SK-N-SH (cell line): ENCODE measurements around the gene GLT6D1.

ENCODE experiments used
- CTCF ChIP-seq: fragments of 200-600 bp; sonication (generic); IDR thresholded peaks from 2 replicates; pipeline ENCODE4 v1.6.1; 2017; ENCODE audit warnings: antibody characterized with exemption, mild to moderate bottlenecking, moderate library complexity
- EP300 ChIP-seq, 2 experiments: IDR thresholded peaks; 2 replicates each; pipeline versions ENCODE4 v1.4.0 to v1.6.1; 2012; ENCODE audit warnings: borderline replicate concordance in 1 of 2, low read depth in 1 of 2, low read length in 1 of 2
- FOXM1 ChIP-seq: IDR thresholded peaks from 2 replicates; pipeline ENCODE4 v1.4.0; 2012; ENCODE audit warnings: low read depth, mild to moderate bottlenecking
- MXI1 ChIP-seq: IDR thresholded peaks from 2 replicates; pipeline ENCODE4 v1.6.1; 2012; ENCODE audit warnings: mild to moderate bottlenecking, low read depth, low read length, improper control_type of control experiment
- NFIC ChIP-seq: IDR thresholded peaks from 2 replicates; pipeline ENCODE4 v1.4.0; 2012; ENCODE audit warnings: borderline replicate concordance
- POLR2AphosphoS5 ChIP-seq: IDR thresholded peaks from 2 replicates; pipeline ENCODE4 v1.6.1; 2012; ENCODE audit warnings: low read depth, low read length
- RAD21 ChIP-seq: IDR thresholded peaks from 2 replicates; pipeline ENCODE4 v1.6.1; 2012; ENCODE audit warnings: mild to moderate bottlenecking, low read length
- RCOR1 ChIP-seq: fragments of 150-350 bp; IDR thresholded peaks from 2 replicates; pipeline ENCODE4 v1.6.1; 2017; ENCODE audit warnings: antibody characterized with exemption, low read length
- SIN3A ChIP-seq: IDR thresholded peaks from 2 replicates; pipeline ENCODE4 v1.6.1; 2012; ENCODE audit warnings: low read depth, mild to moderate bottlenecking, low read length, moderate library complexity, borderline replicate concordance
- TAF1 ChIP-seq: IDR thresholded peaks from 2 replicates; pipeline ENCODE4 v1.6.1; 2012; ENCODE audit warnings: low read depth, mild to moderate bottlenecking, low read length, moderate library complexity, borderline replicate concordance
- YY1 ChIP-seq: IDR thresholded peaks from 2 replicates; pipeline ENCODE4 v1.4.0; 2012; ENCODE audit warnings: low read depth, mild to moderate bottlenecking
- ZBTB33 ChIP-seq: IDR thresholded peaks from 2 replicates; pipeline ENCODE4 v1.4.0; 2012; ENCODE audit warnings: low read depth, borderline replicate concordance
- TF ChIP-seq, protein P1 (sequence below): IDR thresholded peaks from 2 replicates; pipeline ENCODE4 v1.6.1; 2012; ENCODE audit warnings: mild to moderate bottlenecking, low read depth, low read length, moderate library complexity
- TF ChIP-seq, protein P2 (sequence below): fragments of 150-350 bp; IDR thresholded peaks from 2 replicates; pipeline ENCODE4 v1.6.1; 2017; ENCODE audit warnings: antibody characterized with exemption, low read length, low read depth, borderline replicate concordance

DNA sequence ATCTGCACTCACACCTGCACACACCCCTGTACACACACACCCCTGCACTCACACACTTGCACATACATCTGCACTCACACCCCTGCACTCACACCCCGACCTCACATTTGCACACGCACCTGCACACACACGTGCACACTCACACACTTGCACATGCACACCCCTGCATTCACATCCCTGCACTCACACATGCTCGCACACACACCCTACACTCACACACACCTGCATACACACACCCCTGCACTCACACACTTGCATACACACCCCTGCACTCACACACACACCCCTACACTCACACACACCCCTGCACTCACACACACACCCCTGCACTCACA, 27.5 kb downstream of the GLT6D1 start:
- TF ChIP-seq CTCF (no peak), RCOR1 (no peak), NFIC (no peak), EP300 (IDR thresholded peaks at IDR 0.05; ENCODE audit: borderline replicate concordance in 1 of 2, low read depth in 1 of 2, low read length in 1 of 2) (no peak), MXI1 (no peak), POLR2AphosphoS5 (no peak), ZBTB33 (no peak), FOXM1 (no peak), TAF1 (no peak), SIN3A (no peak), YY1 (no peak), RAD21 (no peak)
- TF ChIP-seq, protein P1, sequence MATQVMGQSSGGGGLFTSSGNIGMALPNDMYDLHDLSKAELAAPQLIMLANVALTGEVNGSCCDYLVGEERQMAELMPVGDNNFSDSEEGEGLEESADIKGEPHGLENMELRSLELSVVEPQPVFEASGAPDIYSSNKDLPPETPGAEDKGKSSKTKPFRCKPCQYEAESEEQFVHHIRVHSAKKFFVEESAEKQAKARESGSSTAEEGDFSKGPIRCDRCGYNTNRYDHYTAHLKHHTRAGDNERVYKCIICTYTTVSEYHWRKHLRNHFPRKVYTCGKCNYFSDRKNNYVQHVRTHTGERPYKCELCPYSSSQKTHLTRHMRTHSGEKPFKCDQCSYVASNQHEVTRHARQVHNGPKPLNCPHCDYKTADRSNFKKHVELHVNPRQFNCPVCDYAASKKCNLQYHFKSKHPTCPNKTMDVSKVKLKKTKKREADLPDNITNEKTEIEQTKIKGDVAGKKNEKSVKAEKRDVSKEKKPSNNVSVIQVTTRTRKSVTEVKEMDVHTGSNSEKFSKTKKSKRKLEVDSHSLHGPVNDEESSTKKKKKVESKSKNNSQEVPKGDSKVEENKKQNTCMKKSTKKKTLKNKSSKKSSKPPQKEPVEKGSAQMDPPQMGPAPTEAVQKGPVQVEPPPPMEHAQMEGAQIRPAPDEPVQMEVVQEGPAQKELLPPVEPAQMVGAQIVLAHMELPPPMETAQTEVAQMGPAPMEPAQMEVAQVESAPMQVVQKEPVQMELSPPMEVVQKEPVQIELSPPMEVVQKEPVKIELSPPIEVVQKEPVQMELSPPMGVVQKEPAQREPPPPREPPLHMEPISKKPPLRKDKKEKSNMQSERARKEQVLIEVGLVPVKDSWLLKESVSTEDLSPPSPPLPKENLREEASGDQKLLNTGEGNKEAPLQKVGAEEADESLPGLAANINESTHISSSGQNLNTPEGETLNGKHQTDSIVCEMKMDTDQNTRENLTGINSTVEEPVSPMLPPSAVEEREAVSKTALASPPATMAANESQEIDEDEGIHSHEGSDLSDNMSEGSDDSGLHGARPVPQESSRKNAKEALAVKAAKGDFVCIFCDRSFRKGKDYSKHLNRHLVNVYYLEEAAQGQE: no peak
- TF ChIP-seq, protein P2, sequence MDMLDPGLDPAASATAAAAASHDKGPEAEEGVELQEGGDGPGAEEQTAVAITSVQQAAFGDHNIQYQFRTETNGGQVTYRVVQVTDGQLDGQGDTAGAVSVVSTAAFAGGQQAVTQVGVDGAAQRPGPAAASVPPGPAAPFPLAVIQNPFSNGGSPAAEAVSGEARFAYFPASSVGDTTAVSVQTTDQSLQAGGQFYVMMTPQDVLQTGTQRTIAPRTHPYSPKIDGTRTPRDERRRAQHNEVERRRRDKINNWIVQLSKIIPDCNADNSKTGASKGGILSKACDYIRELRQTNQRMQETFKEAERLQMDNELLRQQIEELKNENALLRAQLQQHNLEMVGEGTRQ: no peak
